Measurements from ENCODE around the gene CSH2. TPM values are rescaled to one million over a fixed set of nuclear protein-coding genes. Genes with fewer than 3 reads are reported as not detected.
A peak's percentile ranks its signal among the peaks of the same experiment; 100 is the strongest.

Gene CSH2
- total and polyA plus RNA-seq, 2 of the 8 experiments (the other 6 are each of a cell fraction or from before 2014, with no cell fraction given): 0.43 TPM; not detected in 1

DNA sequence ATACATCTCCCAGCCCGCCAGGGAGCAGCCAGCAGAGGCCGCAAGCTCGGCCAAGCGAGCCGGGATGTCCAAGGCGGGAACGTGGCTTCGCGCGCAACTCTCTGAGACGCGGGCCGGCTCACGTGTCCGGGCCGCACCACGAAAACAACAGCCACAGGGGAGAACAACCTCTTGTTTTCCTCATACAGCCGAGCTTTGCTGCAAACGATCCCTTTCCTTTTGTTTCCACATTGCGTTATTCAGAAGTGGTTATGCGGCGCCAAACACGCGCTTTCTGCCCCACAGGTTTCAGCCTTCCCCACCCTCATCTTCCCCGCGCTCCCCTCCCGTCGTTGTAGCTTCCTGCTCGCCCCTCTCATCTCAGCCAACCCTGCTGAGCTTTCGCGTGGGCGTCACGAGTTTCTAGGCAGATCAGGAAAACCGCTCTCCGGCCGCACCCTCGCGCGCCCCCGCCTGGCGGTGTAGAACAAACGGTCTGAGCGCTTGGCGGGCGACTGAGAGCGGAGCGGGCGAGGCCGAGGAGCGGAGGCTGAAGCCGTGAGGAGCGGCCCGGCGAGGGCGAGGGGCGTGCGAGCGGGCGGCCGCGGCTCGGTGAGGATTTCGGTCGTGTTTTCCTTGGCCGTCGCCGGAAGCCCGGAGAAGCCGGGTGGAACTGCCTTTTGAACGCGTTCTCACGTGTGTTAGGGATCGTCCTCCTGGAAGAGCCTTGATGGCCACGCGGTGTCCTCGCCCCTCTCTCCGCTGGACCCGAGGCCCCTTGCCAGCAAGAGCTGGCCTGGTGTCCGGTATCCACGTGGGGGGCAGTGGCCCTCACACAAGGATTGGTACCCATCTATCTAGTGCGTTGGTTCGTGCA is 24.4 kb downstream of the CSH2 start (continued):
- TF ChIP-seq, protein P1, sequence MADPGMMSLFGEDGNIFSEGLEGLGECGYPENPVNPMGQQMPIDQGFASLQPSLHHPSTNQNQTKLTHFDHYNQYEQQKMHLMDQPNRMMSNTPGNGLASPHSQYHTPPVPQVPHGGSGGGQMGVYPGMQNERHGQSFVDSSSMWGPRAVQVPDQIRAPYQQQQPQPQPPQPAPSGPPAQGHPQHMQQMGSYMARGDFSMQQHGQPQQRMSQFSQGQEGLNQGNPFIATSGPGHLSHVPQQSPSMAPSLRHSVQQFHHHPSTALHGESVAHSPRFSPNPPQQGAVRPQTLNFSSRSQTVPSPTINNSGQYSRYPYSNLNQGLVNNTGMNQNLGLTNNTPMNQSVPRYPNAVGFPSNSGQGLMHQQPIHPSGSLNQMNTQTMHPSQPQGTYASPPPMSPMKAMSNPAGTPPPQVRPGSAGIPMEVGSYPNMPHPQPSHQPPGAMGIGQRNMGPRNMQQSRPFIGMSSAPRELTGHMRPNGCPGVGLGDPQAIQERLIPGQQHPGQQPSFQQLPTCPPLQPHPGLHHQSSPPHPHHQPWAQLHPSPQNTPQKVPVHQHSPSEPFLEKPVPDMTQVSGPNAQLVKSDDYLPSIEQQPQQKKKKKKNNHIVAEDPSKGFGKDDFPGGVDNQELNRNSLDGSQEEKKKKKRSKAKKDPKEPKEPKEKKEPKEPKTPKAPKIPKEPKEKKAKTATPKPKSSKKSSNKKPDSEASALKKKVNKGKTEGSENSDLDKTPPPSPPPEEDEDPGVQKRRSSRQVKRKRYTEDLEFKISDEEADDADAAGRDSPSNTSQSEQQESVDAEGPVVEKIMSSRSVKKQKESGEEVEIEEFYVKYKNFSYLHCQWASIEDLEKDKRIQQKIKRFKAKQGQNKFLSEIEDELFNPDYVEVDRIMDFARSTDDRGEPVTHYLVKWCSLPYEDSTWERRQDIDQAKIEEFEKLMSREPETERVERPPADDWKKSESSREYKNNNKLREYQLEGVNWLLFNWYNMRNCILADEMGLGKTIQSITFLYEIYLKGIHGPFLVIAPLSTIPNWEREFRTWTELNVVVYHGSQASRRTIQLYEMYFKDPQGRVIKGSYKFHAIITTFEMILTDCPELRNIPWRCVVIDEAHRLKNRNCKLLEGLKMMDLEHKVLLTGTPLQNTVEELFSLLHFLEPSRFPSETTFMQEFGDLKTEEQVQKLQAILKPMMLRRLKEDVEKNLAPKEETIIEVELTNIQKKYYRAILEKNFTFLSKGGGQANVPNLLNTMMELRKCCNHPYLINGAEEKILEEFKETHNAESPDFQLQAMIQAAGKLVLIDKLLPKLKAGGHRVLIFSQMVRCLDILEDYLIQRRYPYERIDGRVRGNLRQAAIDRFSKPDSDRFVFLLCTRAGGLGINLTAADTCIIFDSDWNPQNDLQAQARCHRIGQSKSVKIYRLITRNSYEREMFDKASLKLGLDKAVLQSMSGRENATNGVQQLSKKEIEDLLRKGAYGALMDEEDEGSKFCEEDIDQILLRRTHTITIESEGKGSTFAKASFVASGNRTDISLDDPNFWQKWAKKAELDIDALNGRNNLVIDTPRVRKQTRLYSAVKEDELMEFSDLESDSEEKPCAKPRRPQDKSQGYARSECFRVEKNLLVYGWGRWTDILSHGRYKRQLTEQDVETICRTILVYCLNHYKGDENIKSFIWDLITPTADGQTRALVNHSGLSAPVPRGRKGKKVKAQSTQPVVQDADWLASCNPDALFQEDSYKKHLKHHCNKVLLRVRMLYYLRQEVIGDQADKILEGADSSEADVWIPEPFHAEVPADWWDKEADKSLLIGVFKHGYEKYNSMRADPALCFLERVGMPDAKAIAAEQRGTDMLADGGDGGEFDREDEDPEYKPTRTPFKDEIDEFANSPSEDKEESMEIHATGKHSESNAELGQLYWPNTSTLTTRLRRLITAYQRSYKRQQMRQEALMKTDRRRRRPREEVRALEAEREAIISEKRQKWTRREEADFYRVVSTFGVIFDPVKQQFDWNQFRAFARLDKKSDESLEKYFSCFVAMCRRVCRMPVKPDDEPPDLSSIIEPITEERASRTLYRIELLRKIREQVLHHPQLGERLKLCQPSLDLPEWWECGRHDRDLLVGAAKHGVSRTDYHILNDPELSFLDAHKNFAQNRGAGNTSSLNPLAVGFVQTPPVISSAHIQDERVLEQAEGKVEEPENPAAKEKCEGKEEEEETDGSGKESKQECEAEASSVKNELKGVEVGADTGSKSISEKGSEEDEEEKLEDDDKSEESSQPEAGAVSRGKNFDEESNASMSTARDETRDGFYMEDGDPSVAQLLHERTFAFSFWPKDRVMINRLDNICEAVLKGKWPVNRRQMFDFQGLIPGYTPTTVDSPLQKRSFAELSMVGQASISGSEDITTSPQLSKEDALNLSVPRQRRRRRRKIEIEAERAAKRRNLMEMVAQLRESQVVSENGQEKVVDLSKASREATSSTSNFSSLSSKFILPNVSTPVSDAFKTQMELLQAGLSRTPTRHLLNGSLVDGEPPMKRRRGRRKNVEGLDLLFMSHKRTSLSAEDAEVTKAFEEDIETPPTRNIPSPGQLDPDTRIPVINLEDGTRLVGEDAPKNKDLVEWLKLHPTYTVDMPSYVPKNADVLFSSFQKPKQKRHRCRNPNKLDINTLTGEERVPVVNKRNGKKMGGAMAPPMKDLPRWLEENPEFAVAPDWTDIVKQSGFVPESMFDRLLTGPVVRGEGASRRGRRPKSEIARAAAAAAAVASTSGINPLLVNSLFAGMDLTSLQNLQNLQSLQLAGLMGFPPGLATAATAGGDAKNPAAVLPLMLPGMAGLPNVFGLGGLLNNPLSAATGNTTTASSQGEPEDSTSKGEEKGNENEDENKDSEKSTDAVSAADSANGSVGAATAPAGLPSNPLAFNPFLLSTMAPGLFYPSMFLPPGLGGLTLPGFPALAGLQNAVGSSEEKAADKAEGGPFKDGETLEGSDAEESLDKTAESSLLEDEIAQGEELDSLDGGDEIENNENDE (IDR thresholded peaks at IDR 0.05; ENCODE audit: insufficient replicate concordance, low read length): no peak
- TF ChIP-seq RNF2 (IDR thresholded peaks at IDR 0.05; ENCODE audit: borderline replicate concordance, low read depth, low read length, missing control alignments, poor library complexity, severe bottlenecking) (peak; percentile 64), BCL11A (IDR thresholded peaks at IDR 0.05; ENCODE audit: low read depth in 2 of 2, low read length in 2 of 2) (no peak), POU5F1 (IDR thresholded peaks at IDR 0.05; ENCODE audit: low read depth, low read length) (no peak), CTBP2 (IDR thresholded peaks at IDR 0.05; ENCODE audit: borderline replicate concordance, insufficient read depth, insufficient read length, low read length) (peak; percentile 57), SIRT6 (IDR thresholded peaks at IDR 0.05; ENCODE audit: low read length) (no peak), TCF12 (IDR thresholded peaks at IDR 0.05; ENCODE audit: low read depth, low read length) (no peak), KDM4A (IDR thresholded peaks at IDR 0.05; ENCODE audit: low read depth, low read length, severe bottlenecking) (no peak), NRF1 (IDR thresholded peaks at IDR 0.05; ENCODE audit: low read depth, low read length) (no peak)

All from H1 (cell line).